Upper lobe of left lung (tissue), 4 donors: ENCODE results near the gene BRI3.
A peak's percentile ranks its signal among the peaks of the same experiment; 100 is the strongest.

ENCODE experiments used
- EP300 ChIP-seq, 4 donors: sonication (generic); formaldehyde crosslinking; IDR thresholded peaks; one replicate each; pipeline ENCODE4 v1.5.1; 2017; ENCODE audit warnings: antibody characterized with exemption in 4 of 4, control low read depth in 2 of 4
- POLR2A ChIP-seq, 4 donors: fragments of 450-650 bp; IDR thresholded peaks; one replicate each; pipeline ENCODE4 v1.5.1; 2016 to 2017; ENCODE audit warnings: antibody characterized with exemption in 4 of 4, mild to moderate bottlenecking in 2 of 4
- POLR2AphosphoS5 ChIP-seq, 2 donors: sonication (generic); formaldehyde crosslinking; IDR thresholded peaks; one replicate each; pipeline ENCODE4 v1.5.1; 2017; ENCODE audit warnings: antibody characterized with exemption in 2 of 2
- TF ChIP-seq, protein P1 (sequence below), 6 experiments: fragments of 450-650 bp in 4 of 6; fragments of 200-600 bp in 2 of 6; sonication (generic) in 2 of 6; IDR thresholded peaks; one replicate each; pipeline ENCODE4 v1.5.1; 2016 to 2019; ENCODE audit warnings: antibody characterized with exemption in 6 of 6

DNA sequence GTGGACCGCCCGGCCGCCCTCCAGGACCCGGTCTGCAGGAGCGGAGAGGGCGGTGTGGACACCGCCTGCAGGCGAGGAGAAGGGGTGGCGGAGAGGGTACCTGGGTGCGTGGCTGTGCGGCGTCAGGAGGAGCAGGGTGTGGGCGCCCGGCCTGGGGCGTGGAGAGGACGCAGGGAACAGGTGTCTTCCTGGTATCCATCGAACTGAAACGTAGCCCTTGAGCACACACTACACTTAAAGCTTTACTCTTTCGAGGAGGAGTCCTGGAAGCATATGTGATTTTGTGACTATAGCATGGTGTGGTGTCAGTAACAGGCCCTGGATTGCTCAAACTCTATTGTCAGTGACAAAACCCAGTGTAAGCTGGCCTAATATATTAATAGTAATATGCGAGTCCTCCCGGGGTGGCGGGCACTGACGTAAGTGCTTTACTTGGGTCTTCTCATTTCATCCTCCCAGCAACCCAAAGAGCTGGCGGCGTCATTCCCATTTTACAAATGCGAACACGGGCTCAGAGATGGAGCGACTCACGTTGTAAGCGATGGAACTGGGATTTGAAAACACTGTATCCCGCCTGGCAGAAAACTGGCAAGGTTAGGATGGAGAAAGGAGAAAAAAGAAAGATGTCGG lies 28.9 kb upstream of the BRI3 start:
- TF ChIP-seq, protein P1, sequence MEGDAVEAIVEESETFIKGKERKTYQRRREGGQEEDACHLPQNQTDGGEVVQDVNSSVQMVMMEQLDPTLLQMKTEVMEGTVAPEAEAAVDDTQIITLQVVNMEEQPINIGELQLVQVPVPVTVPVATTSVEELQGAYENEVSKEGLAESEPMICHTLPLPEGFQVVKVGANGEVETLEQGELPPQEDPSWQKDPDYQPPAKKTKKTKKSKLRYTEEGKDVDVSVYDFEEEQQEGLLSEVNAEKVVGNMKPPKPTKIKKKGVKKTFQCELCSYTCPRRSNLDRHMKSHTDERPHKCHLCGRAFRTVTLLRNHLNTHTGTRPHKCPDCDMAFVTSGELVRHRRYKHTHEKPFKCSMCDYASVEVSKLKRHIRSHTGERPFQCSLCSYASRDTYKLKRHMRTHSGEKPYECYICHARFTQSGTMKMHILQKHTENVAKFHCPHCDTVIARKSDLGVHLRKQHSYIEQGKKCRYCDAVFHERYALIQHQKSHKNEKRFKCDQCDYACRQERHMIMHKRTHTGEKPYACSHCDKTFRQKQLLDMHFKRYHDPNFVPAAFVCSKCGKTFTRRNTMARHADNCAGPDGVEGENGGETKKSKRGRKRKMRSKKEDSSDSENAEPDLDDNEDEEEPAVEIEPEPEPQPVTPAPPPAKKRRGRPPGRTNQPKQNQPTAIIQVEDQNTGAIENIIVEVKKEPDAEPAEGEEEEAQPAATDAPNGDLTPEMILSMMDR (IDR thresholded peaks at IDR 0.05): peak in 2 of 6 experiments; percentile 23 to 28
- TF ChIP-seq EP300 (IDR thresholded peaks at IDR 0.05): no peak
- no peak for TF ChIP-seq POLR2AphosphoS5 (IDR thresholded peaks at IDR 0.05)
- peak in 1 of 4 donors; percentile 41 for TF ChIP-seq POLR2A (IDR thresholded peaks at IDR 0.05)
